ENCODE measurements around the gene TCERG1L.
"Not testable (repeated sequence)": the region's sequence is repeated elsewhere in the genome, so short reads cannot be mapped to it uniquely, and the experiment has no call there.

Gene TCERG1L

GRCh38 chr10:131179361-131179760 lies 132.2 kb downstream of the TCERG1L start:
- no peak for DNase-seq

- no peak for DNase-seq
These were observed 132.8 kb downstream of the TCERG1L start for GRCh38 chr10:131178521-131179331.

- no peak for DNase-seq
These were observed 133.8 kb downstream of the TCERG1L start for GRCh38 chr10:131177431-131178327.

- DNase-seq = no peak
These were observed 134.6 kb downstream of the TCERG1L start for GRCh38 chr10:131176907-131177306.

GRCh38 chr10:131176324-131176723 lies 135.2 kb downstream of the TCERG1L start:
- not testable (repeated sequence) for DNase-seq

- no peak for DNase-seq
These were observed 135.6 kb downstream of the TCERG1L start for GRCh38 chr10:131175891-131176290.

GRCh38 chr10:131174651-131175540 lies 136.6 kb downstream of the TCERG1L start:
- no peak for DNase-seq

- DNase-seq = no peak
These were observed 137.3 kb downstream of the TCERG1L start for GRCh38 chr10:131174211-131174565.

- DNase-seq = no peak
These were observed 137.9 kb downstream of the TCERG1L start for GRCh38 chr10:131173484-131174210.

GRCh38 chr10:131172433-131172832 lies 139.1 kb downstream of the TCERG1L start:
- DNase-seq = no peak

GRCh38 chr10:131169146-131169545 lies 142.4 kb downstream of the TCERG1L start:
- DNase-seq = no peak

GRCh38 chr10:131168238-131168875 lies 143.2 kb downstream of the TCERG1L start:
- no peak for DNase-seq

- DNase-seq = no peak
These were observed 144.3 kb downstream of the TCERG1L start for GRCh38 chr10:131167036-131167860.

GRCh38 chr10:131166486-131166885 lies 145.0 kb downstream of the TCERG1L start:
- DNase-seq = no peak

- DNase-seq = no peak
These were observed 146.4 kb downstream of the TCERG1L start for GRCh38 chr10:131165092-131165491.

GRCh38 chr10:131162866-131163843 lies 148.4 kb downstream of the TCERG1L start:
- DNase-seq = no peak

- DNase-seq = no peak
These were observed 149.3 kb downstream of the TCERG1L start for GRCh38 chr10:131162211-131162610.

GRCh38 chr10:131161087-131161486 lies 150.4 kb downstream of the TCERG1L start:
- DNase-seq = no peak

GRCh38 chr10:131160219-131160875 lies 151.2 kb downstream of the TCERG1L start:
- DNase-seq = no peak

Data from DMS 273 treated with DMSO at 0.1 percent for 48 hours (cell line).